ENCODE measurements around the gene PARS2. TPM values are rescaled to one million over a fixed set of nuclear protein-coding genes. Genes with fewer than 3 reads are reported as not detected.

Gene PARS2
- total and polyA plus RNA-seq, 12 donors, result 0.80 to 5.6 (median 4.1) TPM

GRCh38 chr1:54716299-54717047, 47.9 kb downstream of the PARS2 start:
- 44 to 49% methylated on average over 8 of the region's 8 CpGs for WGBS, 2 donors
- Histone ChIP-seq H3K27ac (peak overlapping the region in 9 of 10 donors; percentile 54 to 85 (median 78)), H3K4me3 (peak overlapping the region; percentile 65 to 99 (median 80)), H3K27me3 (no peaks in the 10 kb centered on the region), H3K4me1 (peaks cover 0 to 20% (median 13%) of the 10 kb centered on the region in 9 donors), H3K9me3 (no peaks in the 10 kb centered on the region), H3K36me3 (peaks cover 0 to 44% (median 12%) of the 10 kb centered on the region in 9 donors)
- ATAC-seq, result no peak
- no peak for DNase-seq
- intact Hi-C loops (cut with DNase I), result loop anchor here in 3 of 10 donors (2.0 to 10.0 kb wide), 5 partner anchors 44 to 662 kb away; partner anchors contain the start of genes ACOT11 (in 1 of the 3), TCEANC2 (in 1 of the 3) and TMEM59 (in 1 of the 3)
- no peak for TF ChIP-seq CTCF (IDR thresholded peaks at IDR 0.05)

GRCh38 chr1:54715493-54716298, 48.6 kb downstream of the PARS2 start, which contains the start of gene TTC4:
Gene TTC4, plus strand, starts transcription at chr1:54715861. Its CDS starts 48 bp downstream, at chr1:54715909.
- intact Hi-C loops (cut with DNase I), result loop anchor here in 3 of 10 donors (2.0 to 10.0 kb wide), 5 partner anchors 45 to 661 kb away; partner anchors contain the start of genes ACOT11 (in 1 of the 3), TCEANC2 (in 1 of the 3) and TMEM59 (in 1 of the 3)
- 1% methylated on average over 51 of the region's 51 CpGs for WGBS, 2 donors
- ATAC-seq (peak; percentile 97 to 99 (median 99)), DNase-seq (peak; percentile 75 to 86)
- Histone ChIP-seq H3K4me3 (peak within 1 kb of the TSS; percentile 65 to 99 (median 80)), H3K4me1 (peaks cover 0 to 20% (median 13%) of the 10 kb centered on the region in 9 donors), H3K36me3 (peaks cover 0 to 36% (median 11%) of the 10 kb centered on the region in 9 donors), H3K27ac (peak within 1 kb of the TSS in 9 of 10 donors; percentile 54 to 85 (median 78)), H3K9me3 (no peaks in the 10 kb centered on the region), H3K27me3 (no peaks in the 10 kb centered on the region)
- peak in 3 of 9 donors; percentile 17 to 26 (median 19) for TF ChIP-seq CTCF (IDR thresholded peaks at IDR 0.05)

GRCh38 chr1:54714881-54715492, 49.3 kb downstream of the PARS2 start:
- ATAC-seq, result peak in 3 of 8 donors; percentile 8 to 46 (median 23)
- TF ChIP-seq CTCF (IDR thresholded peaks at IDR 0.05), result no peak
- Histone ChIP-seq H3K9me3 (no peaks in the 10 kb centered on the region), H3K27me3 (no peaks in the 10 kb centered on the region), H3K4me3 (peak overlapping the region; percentile 65 to 99 (median 80)), H3K4me1 (peaks cover 0 to 20% (median 13%) of the 10 kb centered on the region in 9 donors), H3K27ac (peak overlapping the region in 9 of 10 donors; percentile 54 to 85 (median 78)), H3K36me3 (peaks cover 0 to 29% (median 11%) of the 10 kb centered on the region in 9 donors)
- no peak for DNase-seq
- WGBS, 2 donors, result 90% methylated on average over 7 of the region's 7 CpGs
- intact Hi-C loops (cut with DNase I), result loop anchor here in 3 of 10 donors (10.0 kb wide), 4 partner anchors 170 to 660 kb away; partner anchors contain the start of genes ACOT11 (in 1 of the 3), TCEANC2 (in 1 of the 3) and TMEM59 (in 1 of the 3)

Measured in heart right ventricle (tissue), 16 donors.